CD14-positive monocyte (primary cell): ENCODE results near the gene KCNS3. TPM values are rescaled to one million over a fixed set of nuclear protein-coding genes. Genes with fewer than 3 reads are reported as not detected.

Source experiments
- DNase-seq, 3 donors: peaks; one replicate each; pipeline ENCODE4 v3.0.0-alpha.2; 2011 to 2022
- H2AFZ ChIP-seq: 2 replicates; pipeline ENCODE4 v1.6.0; 2012; ENCODE audit warnings: mild to moderate bottlenecking, low read depth, low read length, inconsistent platforms; ENCODE audit not compliant: insufficient read depth, poor library complexity, severe bottlenecking
- H3K27ac ChIP-seq, 2 donors: 1 replicate in 1 of 2; 2 replicates in 1 of 2; pipeline ENCODE4 v1.5.1; 2012 to 2013; ENCODE audit warnings: low read length in 2 of 2, control low read depth in 1 of 2, inconsistent platforms in 1 of 2, low read depth in 1 of 2, mild to moderate bottlenecking in 1 of 2
- H3K27me3 ChIP-seq, 2 donors: one replicate each; pipeline versions ENCODE4 v1.6.0 to v1.6.1; 2011 to 2013; ENCODE audit warnings: low read length in 2 of 2; ENCODE audit not compliant: control insufficient read depth in 2 of 2, insufficient read depth in 2 of 2
- H3K36me3 ChIP-seq, 2 donors: replicated peaks in 1 of 2; 1 replicate in 1 of 2; 2 replicates in 1 of 2; pipeline versions ENCODE4 v1.5.1 to v1.6.1; 2012 to 2013; ENCODE audit warnings: low read length in 2 of 2, control low read depth in 1 of 2, inconsistent platforms in 1 of 2, mild to moderate bottlenecking in 1 of 2; ENCODE audit not compliant: insufficient read depth in 2 of 2, control insufficient read depth in 1 of 2
- H3K4me1 ChIP-seq, 2 donors: 1 replicate in 1 of 2; 2 replicates in 1 of 2; pipeline versions ENCODE4 v1.5.1 to v1.6.1; 2012 to 2013; ENCODE audit warnings: low read length in 2 of 2, control low read depth in 1 of 2, inconsistent platforms in 1 of 2, mild to moderate bottlenecking in 1 of 2, moderate library complexity in 1 of 2; ENCODE audit not compliant: insufficient read depth in 2 of 2, control insufficient read depth in 1 of 2
- H3K4me2 ChIP-seq: replicated peaks from 2 replicates; pipeline ENCODE3; 2012; ENCODE audit warnings: low read length, moderate library complexity, mild to moderate bottlenecking; ENCODE audit not compliant: poor library complexity, severe bottlenecking; ENCODE audit errors: extremely low read depth
- H3K4me3 ChIP-seq, 3 experiments: fragments of 200-600 bp in 1 of 3; sonication (generic) in 1 of 3; replicated peaks in 1 of 3; 1 replicate in 2 of 3; 2 replicates in 1 of 3; pipeline ENCODE4 v1.5.1; 2011 to 2013; ENCODE audit warnings: low read length in 3 of 3, mild to moderate bottlenecking in 3 of 3, control low read depth in 2 of 3, low read depth in 2 of 3, inconsistent platforms in 1 of 3, moderate library complexity in 1 of 3
- H3K79me2 ChIP-seq: 2 replicates; pipeline ENCODE4 v1.6.0; 2012; ENCODE audit warnings: mild to moderate bottlenecking, control low read depth, inconsistent platforms, low read length, moderate library complexity; ENCODE audit not compliant: insufficient read depth
- H3K9ac ChIP-seq: 2 replicates; pipeline ENCODE4 v1.6.0; 2017; ENCODE audit warnings: low read length, mild to moderate bottlenecking; ENCODE audit not compliant: insufficient read depth, poor library complexity, severe bottlenecking
- H3K9me3 ChIP-seq, 2 donors: replicated peaks in 1 of 2; 1 replicate in 1 of 2; 2 replicates in 1 of 2; pipeline versions ENCODE4 v1.5.1 to v1.6.1; 2012 to 2013; ENCODE audit warnings: low read length in 2 of 2, control low read depth in 1 of 2; ENCODE audit not compliant: control insufficient read depth in 1 of 2, insufficient read depth in 1 of 2
- H4K20me1 ChIP-seq: 2 replicates; pipeline ENCODE4 v1.6.0; 2012; ENCODE audit warnings: mild to moderate bottlenecking, low read length, control low read depth, moderate library complexity; ENCODE audit not compliant: insufficient read depth
- H3K27ac Mint-ChIP-seq, 7 donors: one replicate each; pipeline ENCODE4 v1.8.0; 2020; ENCODE audit warnings: mild to moderate bottlenecking in 7 of 7, mixed read lengths in 7 of 7, moderate library complexity in 6 of 7, inconsistent platforms in 2 of 7
- H3K27me3 Mint-ChIP-seq, 3 donors: one replicate each; pipeline ENCODE4 v1.8.0; 2021 to 2022; ENCODE audit warnings: low read depth in 3 of 3, mild to moderate bottlenecking in 3 of 3, mixed read lengths in 3 of 3, moderate library complexity in 3 of 3, inconsistent platforms in 1 of 3
- H3K36me3 Mint-ChIP-seq, 2 donors: one replicate each; pipeline ENCODE4 v1.8.0; 2020; ENCODE audit warnings: mixed read lengths in 2 of 2, inconsistent platforms in 1 of 2, mild to moderate bottlenecking in 1 of 2
- H3K4me1 Mint-ChIP-seq: one replicate; pipeline ENCODE4 v1.8.0; 2020; ENCODE audit warnings: mild to moderate bottlenecking, mixed read lengths
- H3K4me3 Mint-ChIP-seq, 2 donors: one replicate each; pipeline ENCODE4 v1.8.0; 2020; ENCODE audit warnings: mild to moderate bottlenecking in 2 of 2, mixed read lengths in 2 of 2, moderate library complexity in 1 of 2
- H3K9me3 Mint-ChIP-seq, 7 donors: one replicate each; pipeline ENCODE4 v1.8.0; 2020 to 2022; ENCODE audit warnings: mixed read lengths in 7 of 7, mild to moderate bottlenecking in 6 of 7, moderate library complexity in 6 of 7, inconsistent platforms in 2 of 7
- WGBS: methylation state at CpG from one replicate; pipeline ENCODE4 v1.1.5; 2013; ENCODE audit warnings: missing lambda C conversion rate; ENCODE audit not compliant: insufficient coverage; 5-methylcytosine and 5-hydroxymethylcytosine counted together
- intact Hi-C, 2 donors: fragments of 100-400 bp; cut with micrococcal nuclease; formaldehyde crosslinking; loops; one replicate each; pipeline versions ENCODE4 v1.15.0 to v1.15.1; 2023
- polyA plus RNA-seq, 3 donors: library from polyadenylated mRNA; depleted of rRNA in 1 of 3; unstranded in 2 of 3; stranded (reverse) in 1 of 3; fragments of 300-500 nt in 2 of 3; fragments of >200 nt in 1 of 3; fragmentation: Illumina TruSeq in 2 of 3; gene quantifications; 1 replicate in 2 of 3; 2 replicates in 1 of 3; pipeline ENCODE4 v1.2.3, GENCODE V29; 2012 to 2021
- TF ChIP-seq, protein P1 (sequence below): fragments of 200-600 bp; IDR thresholded peaks from one replicate; pipeline ENCODE4 v1.8.0; 2022; ENCODE audit warnings: antibody characterized with exemption, mild to moderate bottlenecking

KCNS3 gene
- polyA plus RNA-seq, 3 donors: not detected

DNA sequence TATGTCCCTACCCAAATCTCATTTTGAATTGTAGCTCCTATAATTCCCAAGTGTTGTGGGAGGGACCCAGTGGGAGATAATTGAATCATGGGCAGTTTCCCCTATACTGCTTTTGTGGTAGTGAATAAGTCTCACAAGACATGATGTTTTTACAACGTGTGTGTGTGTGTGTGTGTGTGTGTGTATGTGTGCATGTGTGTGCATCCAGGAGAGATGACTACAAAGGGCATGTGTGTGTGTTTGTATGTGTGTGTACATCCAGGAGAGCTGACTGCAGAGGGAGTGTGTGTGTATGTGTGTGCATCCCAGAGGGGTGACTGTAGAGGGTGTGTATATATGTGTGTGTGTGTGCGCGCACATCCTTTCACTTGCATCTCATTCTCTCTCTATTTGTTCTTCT is 86.7 kb downstream of the KCNS3 start:
- Mint-ChIP-seq H3K4me1 (no peaks in the 10 kb centered on the region), H3K4me3 (no peak overlapping the region), H3K27me3 (peaks cover 1 to 4% (median 4%) of the 10 kb centered on the region in 3 donors), H3K27ac (no peak overlapping the region), H3K36me3 (no peaks in the 10 kb centered on the region), H3K9me3 (peaks cover 0 to 3% (median 0%) of the 10 kb centered on the region in 7 donors)
- intact Hi-C loops: no loop called here
- no peaks in the 10 kb centered on the region for H3K27me3 ChIP-seq
- TF ChIP-seq, protein P1, sequence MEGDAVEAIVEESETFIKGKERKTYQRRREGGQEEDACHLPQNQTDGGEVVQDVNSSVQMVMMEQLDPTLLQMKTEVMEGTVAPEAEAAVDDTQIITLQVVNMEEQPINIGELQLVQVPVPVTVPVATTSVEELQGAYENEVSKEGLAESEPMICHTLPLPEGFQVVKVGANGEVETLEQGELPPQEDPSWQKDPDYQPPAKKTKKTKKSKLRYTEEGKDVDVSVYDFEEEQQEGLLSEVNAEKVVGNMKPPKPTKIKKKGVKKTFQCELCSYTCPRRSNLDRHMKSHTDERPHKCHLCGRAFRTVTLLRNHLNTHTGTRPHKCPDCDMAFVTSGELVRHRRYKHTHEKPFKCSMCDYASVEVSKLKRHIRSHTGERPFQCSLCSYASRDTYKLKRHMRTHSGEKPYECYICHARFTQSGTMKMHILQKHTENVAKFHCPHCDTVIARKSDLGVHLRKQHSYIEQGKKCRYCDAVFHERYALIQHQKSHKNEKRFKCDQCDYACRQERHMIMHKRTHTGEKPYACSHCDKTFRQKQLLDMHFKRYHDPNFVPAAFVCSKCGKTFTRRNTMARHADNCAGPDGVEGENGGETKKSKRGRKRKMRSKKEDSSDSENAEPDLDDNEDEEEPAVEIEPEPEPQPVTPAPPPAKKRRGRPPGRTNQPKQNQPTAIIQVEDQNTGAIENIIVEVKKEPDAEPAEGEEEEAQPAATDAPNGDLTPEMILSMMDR: no peak
- H3K4me1 ChIP-seq: no peaks in the 10 kb centered on the region
- WGBS: 36% methylated on average over 1 of the region's 3 CpGs
- H3K27ac ChIP-seq: no peak overlapping the region
- no peak for DNase-seq
- H3K36me3 ChIP-seq: no peaks in the 10 kb centered on the region
- H3K79me2 ChIP-seq: no peaks in the 10 kb centered on the region
- H4K20me1 ChIP-seq: no peaks in the 10 kb centered on the region
- no peak overlapping the region for H2AFZ ChIP-seq
- H3K9ac ChIP-seq: no peak overlapping the region
- no peak overlapping the region for H3K4me3 ChIP-seq
- no peaks in the 10 kb centered on the region for H3K9me3 ChIP-seq
- H3K4me2 ChIP-seq: no peak overlapping the region

DNA sequence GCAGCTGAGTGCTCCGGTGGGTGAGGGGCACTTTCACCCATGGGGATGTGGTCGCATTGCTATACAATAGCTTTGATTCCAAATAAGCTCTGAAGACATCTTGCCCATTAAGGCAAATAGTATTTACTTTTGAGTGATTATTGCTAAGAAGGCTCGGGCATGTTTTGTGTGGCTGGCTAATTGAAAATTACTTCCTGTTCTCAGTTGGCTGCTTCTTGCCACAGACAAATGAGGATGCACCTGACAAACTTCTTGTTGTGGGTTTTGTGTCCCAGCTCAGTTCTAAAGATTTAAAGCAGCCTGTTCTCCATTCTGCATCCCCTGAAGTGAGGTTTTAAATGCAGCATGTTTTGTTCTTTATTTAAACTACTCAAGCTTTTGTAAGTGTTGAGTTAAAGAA is 88.3 kb downstream of the KCNS3 start:
- peaks cover 1 to 4% (median 4%) of the 10 kb centered on the region in 3 donors for H3K27me3 Mint-ChIP-seq
- no peaks in the 10 kb centered on the region for H3K36me3 Mint-ChIP-seq
- no peaks in the 10 kb centered on the region for H3K4me1 ChIP-seq
- no peak overlapping the region for H3K9ac ChIP-seq
- no peaks in the 10 kb centered on the region for H3K9me3 ChIP-seq
- H3K79me2 ChIP-seq: no peaks in the 10 kb centered on the region
- peaks cover 0 to 3% (median 0%) of the 10 kb centered on the region in 7 donors for H3K9me3 Mint-ChIP-seq
- WGBS: 40% methylated on average over 2 of the region's 3 CpGs
- no peak overlapping the region for H2AFZ ChIP-seq
- H3K4me3 ChIP-seq: no peak overlapping the region
- no peaks in the 10 kb centered on the region for H4K20me1 ChIP-seq
- no peak overlapping the region for H3K27ac Mint-ChIP-seq
- TF ChIP-seq, protein P1: no peak
- H3K27ac ChIP-seq: no peak overlapping the region
- H3K4me3 Mint-ChIP-seq: no peak overlapping the region
- intact Hi-C loops: no loop called here
- no peaks in the 10 kb centered on the region for H3K27me3 ChIP-seq
- no peaks in the 10 kb centered on the region for H3K4me1 Mint-ChIP-seq
- no peak for DNase-seq
- no peaks in the 10 kb centered on the region for H3K36me3 ChIP-seq
- H3K4me2 ChIP-seq: no peak overlapping the region
